HCT116 (cell line): ENCODE data around the gene HRC. TPM values are rescaled to one million over a fixed set of nuclear protein-coding genes. Genes with fewer than 3 reads are reported as not detected.

ENCODE experiments used
- EZH2 ChIP-seq: fragments of 200-600 bp; sonication (generic); IDR thresholded peaks from 2 replicates; pipeline ENCODE4 v1.6.1; 2017; ENCODE audit warnings: antibody characterized with exemption, mixed run types
- EZH2phosphoT487 ChIP-seq: fragments of 200-600 bp; IDR thresholded peaks from 2 replicates; pipeline ENCODE4 v1.6.1; 2018; ENCODE audit warnings: antibody characterized with exemption, borderline replicate concordance
- REST ChIP-seq: IDR thresholded peaks from 2 replicates; pipeline ENCODE4 v1.6.1; 2012; ENCODE audit warnings: low read depth
- total RNA-seq: library from RNA; stranded (reverse); gene quantifications from one replicate; pipeline ENCODE4 v1.2.1, GENCODE V29; 2021; ENCODE audit not compliant: unreplicated experiment

The HRC gene
- total RNA-seq, 1 experiment from 2014 or later: not detected

- no peak for TF ChIP-seq REST
- no peak for TF ChIP-seq EZH2phosphoT487
- TF ChIP-seq EZH2: no peak
Observed at GRCh38 chr19:49102303-49102702, 52.9 kb downstream of the HRC start (continued).

Other genes with a start within 250 kb of the HRC start
- gene DHDH, start 221.7 kb downstream of the HRC start, total RNA-seq: 8.6 TPM
- gene BAX, start 200.5 kb downstream of the HRC start, total RNA-seq: 96.4 TPM
- gene FTL, start 190.1 kb downstream of the HRC start, total RNA-seq: 1,885 TPM
- 50.7 TPM for gene GYS1, start 162.1 kb downstream of the HRC start, total RNA-seq
- gene RUVBL2, start 161.5 kb downstream of the HRC start, total RNA-seq: 270 TPM
- 3.7 TPM for gene LHB, start 138.3 kb downstream of the HRC start, total RNA-seq
- gene CGB3, start 131.1 kb downstream of the HRC start, total RNA-seq: not detected
- gene CGB2, start 123.5 kb downstream of the HRC start, total RNA-seq: 5.0 TPM
- 0.76 TPM for gene CGB1, start 118.5 kb downstream of the HRC start, total RNA-seq
- not detected for gene CGB5, start 111.5 kb downstream of the HRC start, total RNA-seq
- 0.34 TPM for gene CGB8, start 106.3 kb downstream of the HRC start, total RNA-seq
- gene CGB7, start 97.6 kb downstream of the HRC start, total RNA-seq: 5.4 TPM
- 1.7 TPM for gene NTF4, start 90.6 kb downstream of the HRC start, total RNA-seq
- gene KCNA7, start 82.7 kb downstream of the HRC start, total RNA-seq: not detected
- 236 TPM for gene SNRNP70, start 69.9 kb downstream of the HRC start, total RNA-seq
- gene LIN7B, start 41.0 kb downstream of the HRC start, total RNA-seq: 7.2 TPM
- gene C19orf73, start 36.3 kb downstream of the HRC start, total RNA-seq: 2.2 TPM
- 28.1 TPM for gene PPFIA3, start 35.9 kb downstream of the HRC start, total RNA-seq
- gene TRPM4, start 2.4 kb upstream of the HRC start, total RNA-seq: 44.2 TPM
- 5.0 TPM for gene SLC6A16, start 169.8 kb upstream of the HRC start, total RNA-seq
- gene CD37, start 180.0 kb upstream of the HRC start, total RNA-seq: 0.76 TPM
- gene TEAD2, start 207.0 kb upstream of the HRC start, total RNA-seq: 31.9 TPM
- 1.0 TPM for gene DKKL1, start 208.5 kb upstream of the HRC start, total RNA-seq
- gene KASH5, start 232.9 kb upstream of the HRC start, total RNA-seq: not detected